Measurements from ENCODE around the gene PDP2.

PDP2 gene

GRCh38 chr16:66908116-66908515 lies 27.8 kb downstream of the PDP2 start:
- no peak for FAIRE-seq

GRCh38 chr16:66908762-66909559 lies 28.6 kb downstream of the PDP2 start:
- DNase-seq (ENCODE audit: insufficient read length, low spot score): no peak
- TF ChIP-seq POLR2A (IDR thresholded peaks at IDR 0.05; ENCODE audit: low read depth, low read length): no peak
- no peak for FAIRE-seq

More at GRCh38 chr16:66908116-66908515, 27.8 kb downstream of the PDP2 start:
- TF ChIP-seq POLR2A (IDR thresholded peaks at IDR 0.05; ENCODE audit: low read depth, low read length): no peak
- no peak for DNase-seq (ENCODE audit: insufficient read length, low spot score)

GRCh38 chr16:66910175-66910940 lies 30.0 kb downstream of the PDP2 start:
- no peak for TF ChIP-seq POLR2A (IDR thresholded peaks at IDR 0.05; ENCODE audit: low read depth, low read length)
- no peak for FAIRE-seq
- no peak for DNase-seq (ENCODE audit: insufficient read length, low spot score)

GRCh38 chr16:66911112-66911511 lies 30.8 kb downstream of the PDP2 start:
- peak; percentile 61 for DNase-seq (ENCODE audit: insufficient read length, low spot score)
- FAIRE-seq: no peak
- TF ChIP-seq POLR2A (IDR thresholded peaks at IDR 0.05; ENCODE audit: low read depth, low read length): no peak

GRCh38 chr16:66911801-66912200 lies 31.5 kb downstream of the PDP2 start:
- no peak for TF ChIP-seq POLR2A (IDR thresholded peaks at IDR 0.05; ENCODE audit: low read depth, low read length)
- DNase-seq (ENCODE audit: insufficient read length, low spot score): no peak
- FAIRE-seq: no peak

GRCh38 chr16:66913081-66913480 lies 32.8 kb downstream of the PDP2 start:
- FAIRE-seq: no peak
- no peak for DNase-seq (ENCODE audit: insufficient read length, low spot score)
- no peak for TF ChIP-seq POLR2A (IDR thresholded peaks at IDR 0.05; ENCODE audit: low read depth, low read length)

- TF ChIP-seq POLR2A (IDR thresholded peaks at IDR 0.05; ENCODE audit: low read depth, low read length): no peak
- no peak for FAIRE-seq
- no peak for DNase-seq (ENCODE audit: insufficient read length, low spot score)
These were observed 33.4 kb downstream of the PDP2 start for GRCh38 chr16:66913711-66914110.

- TF ChIP-seq POLR2A (IDR thresholded peaks at IDR 0.05; ENCODE audit: low read depth, low read length): no peak
- DNase-seq (ENCODE audit: insufficient read length, low spot score): no peak
- FAIRE-seq: no peak
These were observed 34.2 kb downstream of the PDP2 start for GRCh38 chr16:66914541-66914940.

- FAIRE-seq: no peak
These were observed 34.7 kb downstream of the PDP2 start for GRCh38 chr16:66915041-66915440.

GRCh38 chr16:66916518-66916917 lies 36.2 kb downstream of the PDP2 start:
- TF ChIP-seq POLR2A (IDR thresholded peaks at IDR 0.05; ENCODE audit: low read depth, low read length): no peak
- FAIRE-seq (no peak), DNase-seq (ENCODE audit: insufficient read length, low spot score) (no peak)

More at GRCh38 chr16:66915041-66915440, 34.7 kb downstream of the PDP2 start:
- DNase-seq (ENCODE audit: insufficient read length, low spot score): no peak
- TF ChIP-seq POLR2A (IDR thresholded peaks at IDR 0.05; ENCODE audit: low read depth, low read length): no peak

GRCh38 chr16:66917741-66918140 lies 37.4 kb downstream of the PDP2 start:
- TF ChIP-seq POLR2A (IDR thresholded peaks at IDR 0.05; ENCODE audit: low read depth, low read length): no peak
- no peak for FAIRE-seq
- no peak for DNase-seq (ENCODE audit: insufficient read length, low spot score)

- no peak for TF ChIP-seq POLR2A (IDR thresholded peaks at IDR 0.05; ENCODE audit: low read depth, low read length)
- DNase-seq (ENCODE audit: insufficient read length, low spot score) (no peak), FAIRE-seq (no peak)
These were observed 38.0 kb downstream of the PDP2 start for GRCh38 chr16:66918355-66918754.

- no peak for TF ChIP-seq POLR2A (IDR thresholded peaks at IDR 0.05; ENCODE audit: low read depth, low read length)
- FAIRE-seq: no peak
These were observed 38.7 kb downstream of the PDP2 start, which contains the start of gene CDH16 for GRCh38 chr16:66918803-66919568. Gene CDH16, minus strand, starts transcription at chr16:66918885. Its CDS starts 820 bp downstream, at chr16:66918065.

More at GRCh38 chr16:66918803-66919568, 38.7 kb downstream of the PDP2 start, which contains the start of gene CDH16:
- no peak for DNase-seq (ENCODE audit: insufficient read length, low spot score)

Measured in H54 (cell line).